HG03520 (cell line): ENCODE data around the gene CCDC154.

Experiments used
- ATAC-seq: cut with Tn5 transposase; IDR thresholded peaks from one replicate; pipeline ENCODE4 v1.9.1; 2021; ENCODE audit warnings: mild to moderate bottlenecking, moderate library complexity; ENCODE audit not compliant: unreplicated experiment

CCDC154 gene

GRCh38 chr16:1393613-1394176 lies 50.7 kb downstream of the CCDC154 start:
- ATAC-seq, result no peak

- no peak for ATAC-seq
Measured at GRCh38 chr16:1392826-1393225, 51.5 kb downstream of the CCDC154 start.

- no peak for ATAC-seq
Measured at GRCh38 chr16:1390239-1390779, 54.0 kb downstream of the CCDC154 start.

- no peak for ATAC-seq
Measured at GRCh38 chr16:1389762-1390161, 54.6 kb downstream of the CCDC154 start.

GRCh38 chr16:1387331-1387730 lies 57.0 kb downstream of the CCDC154 start:
- no peak for ATAC-seq

- ATAC-seq, result no peak
Measured at GRCh38 chr16:1385232-1385631, 59.1 kb downstream of the CCDC154 start.
